ENCODE measurements around the gene CD8B.
"Not testable (repeated sequence)": the region's sequence is repeated elsewhere in the genome, so short reads cannot be mapped to it uniquely, and the experiment has no call there.

DNA sequence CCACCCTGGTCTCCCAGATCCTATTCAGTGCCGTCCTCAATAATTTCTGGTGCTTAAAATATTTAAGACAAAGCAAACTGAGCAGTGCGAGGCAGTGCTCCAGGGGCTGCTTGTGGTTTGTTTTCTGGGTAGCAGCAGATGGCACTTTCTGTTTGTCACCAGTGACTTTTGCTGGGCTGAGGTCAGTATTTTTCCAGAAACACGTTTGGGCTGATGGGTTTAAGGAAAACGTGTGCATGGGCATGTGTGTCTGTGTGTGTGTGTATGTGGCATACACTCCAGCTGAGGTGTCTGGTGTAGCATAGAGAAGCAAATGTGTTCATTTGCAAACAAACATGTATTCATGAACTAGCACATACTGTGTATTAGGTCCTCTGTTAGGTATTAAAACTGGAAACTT, 10.1 kb downstream of the CD8B start:
- TF ChIP-seq, protein P1, sequence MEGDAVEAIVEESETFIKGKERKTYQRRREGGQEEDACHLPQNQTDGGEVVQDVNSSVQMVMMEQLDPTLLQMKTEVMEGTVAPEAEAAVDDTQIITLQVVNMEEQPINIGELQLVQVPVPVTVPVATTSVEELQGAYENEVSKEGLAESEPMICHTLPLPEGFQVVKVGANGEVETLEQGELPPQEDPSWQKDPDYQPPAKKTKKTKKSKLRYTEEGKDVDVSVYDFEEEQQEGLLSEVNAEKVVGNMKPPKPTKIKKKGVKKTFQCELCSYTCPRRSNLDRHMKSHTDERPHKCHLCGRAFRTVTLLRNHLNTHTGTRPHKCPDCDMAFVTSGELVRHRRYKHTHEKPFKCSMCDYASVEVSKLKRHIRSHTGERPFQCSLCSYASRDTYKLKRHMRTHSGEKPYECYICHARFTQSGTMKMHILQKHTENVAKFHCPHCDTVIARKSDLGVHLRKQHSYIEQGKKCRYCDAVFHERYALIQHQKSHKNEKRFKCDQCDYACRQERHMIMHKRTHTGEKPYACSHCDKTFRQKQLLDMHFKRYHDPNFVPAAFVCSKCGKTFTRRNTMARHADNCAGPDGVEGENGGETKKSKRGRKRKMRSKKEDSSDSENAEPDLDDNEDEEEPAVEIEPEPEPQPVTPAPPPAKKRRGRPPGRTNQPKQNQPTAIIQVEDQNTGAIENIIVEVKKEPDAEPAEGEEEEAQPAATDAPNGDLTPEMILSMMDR (conservative IDR thresholded peaks at IDR 0.05 in 1 of 2, IDR thresholded peaks at IDR 0.05 in 1 of 2; ENCODE audit: low read depth in 1 of 2, low read length in 2 of 2), result not testable (repeated sequence)
- TF ChIP-seq EZH2 (IDR thresholded peaks at IDR 0.05; ENCODE audit: low read length, missing control alignments), result not testable (repeated sequence)
